Bronchial epithelial cell (primary cell): ENCODE measurements around the gene PCDHGC4. TPM values are rescaled to one million over a fixed set of nuclear protein-coding genes. Genes with fewer than 3 reads are reported as not detected.

ENCODE experiments used
- DNase-seq: peaks from one replicate; pipeline ENCODE4 v3.0.0-alpha.2; 2010; ENCODE audit warnings: low read depth
- FAIRE-seq: peaks from 2 replicates; lab custom pipeline; 2011; peaks lifted over from hg19 to GRCh38; lab: Jason Lieb, UNC
- H3K27me3 ChIP-seq: 2 replicates; pipeline ENCODE4 v1.5.1; 2011; ENCODE audit warnings: low read length; ENCODE audit not compliant: control insufficient read depth, insufficient read depth
- H3K36me3 ChIP-seq: 2 replicates; pipeline ENCODE4 v1.5.1; 2011; ENCODE audit warnings: low read length; ENCODE audit not compliant: control insufficient read depth, insufficient read depth
- H3K4me3 ChIP-seq: 2 replicates; pipeline ENCODE4 v1.5.1; 2011; ENCODE audit warnings: mild to moderate bottlenecking, low read depth, low read length, control low read depth
- CTCF ChIP-seq: IDR thresholded peaks from 2 replicates; pipeline ENCODE4 v1.5.1; 2011; ENCODE audit warnings: mild to moderate bottlenecking, moderate library complexity, low read length, control low read depth, inconsistent platforms; ENCODE audit not compliant: insufficient read depth, severe bottlenecking
- total RNA-seq: library from RNA; depleted of rRNA; stranded (reverse); fragments of >200 nt; gene quantifications from 2 replicates; pipeline ENCODE4 v1.2.1, GENCODE V29; 2014

The PCDHGC4 gene
- total RNA-seq, 1 donor from 2014 or later, result 0.53 TPM

- Histone ChIP-seq H3K36me3 (peaks cover 19% of the 10 kb centered on the region), H3K27me3 (no peaks in the 10 kb centered on the region), H3K4me3 (no peak overlapping the region)
- FAIRE-seq (no peak), DNase-seq (no peak)
- no peak for TF ChIP-seq CTCF
These were observed 45.0 kb downstream of the PCDHGC4 start for GRCh38 chr5:141529873-141530272.

- FAIRE-seq, result no peak
These were observed 47.9 kb downstream of the PCDHGC4 start for GRCh38 chr5:141532726-141533125.

GRCh38 chr5:141533897-141534296 lies 49.1 kb downstream of the PCDHGC4 start:
- DNase-seq, result no peak
- H3K4me3 ChIP-seq, result no peak overlapping the region
- peaks cover 11% of the 10 kb centered on the region for H3K36me3 ChIP-seq
- TF ChIP-seq CTCF, result no peak
- H3K27me3 ChIP-seq, result no peaks in the 10 kb centered on the region
- no peak for FAIRE-seq

More at GRCh38 chr5:141532726-141533125, 47.9 kb downstream of the PCDHGC4 start:
- H3K36me3 ChIP-seq, result peaks cover 14% of the 10 kb centered on the region
- no peak overlapping the region for H3K4me3 ChIP-seq
- no peaks in the 10 kb centered on the region for H3K27me3 ChIP-seq
- DNase-seq, result peak; percentile 28
- TF ChIP-seq CTCF, result no peak

GRCh38 chr5:141534492-141535213 lies 49.8 kb downstream of the PCDHGC4 start:
- H3K27me3 ChIP-seq, result no peaks in the 10 kb centered on the region
- no peak for FAIRE-seq
- no peak for TF ChIP-seq CTCF
- H3K4me3 ChIP-seq, result no peak overlapping the region
- peaks cover 10% of the 10 kb centered on the region for H3K36me3 ChIP-seq
- DNase-seq, result no peak

Other genes with a start within 250 kb of the PCDHGC4 start
- gene PCDHB15, start 239.6 kb upstream of the PCDHGC4 start, total RNA-seq, result under 0.01 and 0.51 TPM in 2 replicates
- gene SLC25A2, start 181.0 kb upstream of the PCDHGC4 start, total RNA-seq, result 0.13 TPM in 1 of 2 replicates, not detected in the other
- gene TAF7, start 164.2 kb upstream of the PCDHGC4 start, total RNA-seq, result 36.3 and 74.5 TPM in 2 replicates
- under 0.01 and 0.26 TPM in 2 replicates for gene PCDHGA1, start 154.5 kb upstream of the PCDHGC4 start, total RNA-seq
- under 0.01 and 0.26 TPM in 2 replicates for gene PCDHGA2, start 146.3 kb upstream of the PCDHGC4 start, total RNA-seq
- gene PCDHGA3, start 141.2 kb upstream of the PCDHGC4 start, total RNA-seq, result under 0.01 and 0.13 TPM in 2 replicates
- gene PCDHGB1, start 134.9 kb upstream of the PCDHGC4 start, total RNA-seq, result under 0.01 and 0.26 TPM in 2 replicates
- gene PCDHGA4, start 130.0 kb upstream of the PCDHGC4 start, total RNA-seq, result 0.26 and 0.53 TPM in 2 replicates
- gene PCDHGB2, start 125.0 kb upstream of the PCDHGC4 start, total RNA-seq, result under 0.01 and 0.26 TPM in 2 replicates
- under 0.01 and 0.13 TPM in 2 replicates for gene PCDHGA5, start 120.9 kb upstream of the PCDHGC4 start, total RNA-seq
- gene PCDHGB3, start 114.8 kb upstream of the PCDHGC4 start, total RNA-seq, result under 0.01 and 0.77 TPM in 2 replicates
- under 0.01 and 0.26 TPM in 2 replicates for gene PCDHGA6, start 111.1 kb upstream of the PCDHGC4 start, total RNA-seq
- gene PCDHGA7, start 102.3 kb upstream of the PCDHGC4 start, total RNA-seq, result under 0.01 and 0.51 TPM in 2 replicates
- gene PCDHGB4, start 97.3 kb upstream of the PCDHGC4 start, total RNA-seq, result 2.1 and 3.1 TPM in 2 replicates
- gene PCDHGA8, start 92.4 kb upstream of the PCDHGC4 start, total RNA-seq, result under 0.01 and 0.51 TPM in 2 replicates
- gene PCDHGB5, start 87.1 kb upstream of the PCDHGC4 start, total RNA-seq, result 2.4 and 5.1 TPM in 2 replicates
- gene PCDHGA9, start 82.3 kb upstream of the PCDHGC4 start, total RNA-seq, result 0.53 and 1.5 TPM in 2 replicates
- 0.53 and 1.5 TPM in 2 replicates for gene PCDHGB6, start 77.0 kb upstream of the PCDHGC4 start, total RNA-seq
- 2.1 and 5.2 TPM in 2 replicates for gene PCDHGA10, start 72.0 kb upstream of the PCDHGC4 start, total RNA-seq
- 1.3 and 3.3 TPM in 2 replicates for gene PCDHGB7, start 67.4 kb upstream of the PCDHGC4 start, total RNA-seq
- 1.6 and 3.2 TPM in 2 replicates for gene PCDHGA11, start 64.0 kb upstream of the PCDHGC4 start, total RNA-seq
- gene PCDHGA12, start 54.5 kb upstream of the PCDHGC4 start, total RNA-seq, result 0.79 and 1.4 TPM in 2 replicates
- 9.5 and 17.4 TPM in 2 replicates for gene PCDHGC3, start 9.1 kb upstream of the PCDHGC4 start, total RNA-seq
- 0.26 and 0.77 TPM in 2 replicates for gene PCDHGC5, start 4.1 kb downstream of the PCDHGC4 start, total RNA-seq
- gene DIAPH1, start 134.0 kb downstream of the PCDHGC4 start, total RNA-seq, result 48.2 and 57.1 TPM in 2 replicates
- gene HDAC3, start 151.8 kb downstream of the PCDHGC4 start, total RNA-seq, result 72.7 and 87.1 TPM in 2 replicates
- 14.2 and 16.6 TPM in 2 replicates for gene RELL2, start 152.0 kb downstream of the PCDHGC4 start, total RNA-seq
- 14.2 and 17.2 TPM in 2 replicates for gene FCHSD1, start 166.4 kb downstream of the PCDHGC4 start, total RNA-seq
- 3.7 and 4.0 TPM in 2 replicates for gene ARAP3, start 197.2 kb downstream of the PCDHGC4 start, total RNA-seq